Measurements from ENCODE around the gene MAP3K21.

Gene MAP3K21

GRCh38 chr1:233319272-233319671 lies 8.3 kb upstream of the MAP3K21 start:
- Histone ChIP-seq H3K4me3 (no peak overlapping the region), H3K4me1 (no peaks in the 10 kb centered on the region), H3K27me3 (no peaks in the 10 kb centered on the region), H3K9me3 (replicated peaks in 1 of 11) (no peaks in the 10 kb centered on the region), H3K4me2 (no peak overlapping the region), H3K9ac (no peak overlapping the region), H4K20me1 (no peaks in the 10 kb centered on the region), H3K27ac (no peak overlapping the region), H3K36me3 (no peaks in the 10 kb centered on the region)
- no peak for TF ChIP-seq Cebpa-rat (IDR thresholded peaks at IDR 0.05)

- H3K9me3 ChIP-seq (replicated peaks in 1 of 11): no peaks in the 10 kb centered on the region
- no peak overlapping the region for H3K4me2 ChIP-seq
Measured at GRCh38 chr1:233320023-233320422, 7.5 kb upstream of the MAP3K21 start.

GRCh38 chr1:233323718-233324117 lies 3.8 kb upstream of the MAP3K21 start:
- no peak for TF ChIP-seq Cebpa-rat (IDR thresholded peaks at IDR 0.05)
- Histone ChIP-seq H3K27ac (no peak overlapping the region), H3K9ac (no peak overlapping the region), H3K4me1 (peaks cover 3 to 15% (median 5%) of the 10 kb centered on the region in 10 experiments), H3K36me3 (no peaks in the 10 kb centered on the region), H4K20me1 (peaks cover 0 to 5% (median 0%) of the 10 kb centered on the region in 11 experiments; a peak in 3 of 22 replicates), H3K4me3 (no peak overlapping the region), H3K4me2 (no peak overlapping the region), H3K9me3 (replicated peaks in 1 of 11) (no peaks in the 10 kb centered on the region), H3K27me3 (peaks cover 4 to 8% (median 6%) of the 10 kb centered on the region in 11 experiments; a peak in 20 of 22 replicates)

More at GRCh38 chr1:233320023-233320422, 7.5 kb upstream of the MAP3K21 start:
- no peak for TF ChIP-seq Cebpa-rat (IDR thresholded peaks at IDR 0.05)
- no peak overlapping the region for H3K27ac ChIP-seq
- no peaks in the 10 kb centered on the region for H4K20me1 ChIP-seq
- H3K27me3 ChIP-seq: no peaks in the 10 kb centered on the region
- H3K9ac ChIP-seq: no peak overlapping the region
- H3K36me3 ChIP-seq: no peaks in the 10 kb centered on the region
- no peak overlapping the region for H3K4me3 ChIP-seq
- no peaks in the 10 kb centered on the region for H3K4me1 ChIP-seq

GRCh38 chr1:233326319-233326718 lies 1.2 kb upstream of the MAP3K21 start:
- TF ChIP-seq Cebpa-rat (IDR thresholded peaks at IDR 0.05): no peak
- H3K4me3 ChIP-seq: no peak overlapping the region

GRCh38 chr1:233326811-233327650 lies 493 bp upstream of the MAP3K21 start:
- no peak for TF ChIP-seq Cebpa-rat (IDR thresholded peaks at IDR 0.05)
- Histone ChIP-seq H3K27ac (no peak overlapping the region), H3K4me2 (peak overlapping the region in 9 of 11 experiments; percentile 23 to 69 (median 46); a peak in 11 of 22 replicates)

More at GRCh38 chr1:233326319-233326718, 1.2 kb upstream of the MAP3K21 start:
- Histone ChIP-seq H3K27ac (no peak overlapping the region), H3K4me1 (peaks cover 12 to 25% (median 20%) of the 10 kb centered on the region in 10 experiments), H3K9me3 (replicated peaks in 1 of 11) (no peaks in the 10 kb centered on the region), H3K27me3 (peaks cover 6 to 21% (median 14%) of the 10 kb centered on the region in 11 experiments; a peak in 20 of 22 replicates), H3K4me2 (no peak overlapping the region), H3K36me3 (no peaks in the 10 kb centered on the region), H3K9ac (no peak overlapping the region), H4K20me1 (peaks cover 0 to 6% (median 0%) of the 10 kb centered on the region in 11 experiments; a peak in 5 of 22 replicates)

GRCh38 chr1:233328142-233328921 lies 808 bp downstream of the MAP3K21 start:
- peak overlapping the region; percentile 73 to 91 (median 82) for H3K9ac ChIP-seq
- H3K9me3 ChIP-seq (replicated peaks in 1 of 11): no peaks in the 10 kb centered on the region
- H3K4me1 ChIP-seq: peaks cover 12 to 31% (median 22%) of the 10 kb centered on the region in 10 experiments
- H3K4me2 ChIP-seq: peak overlapping the region; percentile 88 to 100 (median 100)
- H3K27ac ChIP-seq: peak overlapping the region; percentile 71 to 86 (median 76)
- peaks cover 0 to 6% (median 0%) of the 10 kb centered on the region in 11 experiments; a peak in 5 of 22 replicates for H4K20me1 ChIP-seq
- H3K36me3 ChIP-seq: no peaks in the 10 kb centered on the region
- H3K27me3 ChIP-seq: peaks cover 6 to 21% (median 14%) of the 10 kb centered on the region in 11 experiments; a peak in 20 of 22 replicates
- TF ChIP-seq Cebpa-rat (IDR thresholded peaks at IDR 0.05): no peak
- peak overlapping the region; percentile 66 to 79 (median 76) for H3K4me3 ChIP-seq

More at GRCh38 chr1:233326811-233327650, 493 bp upstream of the MAP3K21 start:
- Histone ChIP-seq H3K36me3 (no peaks in the 10 kb centered on the region), H3K4me3 (peak overlapping the region in 4 of 10 experiments; percentile 21 to 75 (median 51); a peak in 6 of 20 replicates), H3K9ac (no peak overlapping the region), H3K27me3 (peaks cover 6 to 21% (median 14%) of the 10 kb centered on the region in 11 experiments; a peak in 20 of 22 replicates), H4K20me1 (peaks cover 0 to 6% (median 0%) of the 10 kb centered on the region in 11 experiments; a peak in 5 of 22 replicates), H3K9me3 (replicated peaks in 1 of 11) (no peaks in the 10 kb centered on the region), H3K4me1 (peaks cover 12 to 25% (median 20%) of the 10 kb centered on the region in 10 experiments)

- Histone ChIP-seq H3K4me3 (no peak overlapping the region), H3K9me3 (replicated peaks in 1 of 11) (no peaks in the 10 kb centered on the region), H4K20me1 (peaks cover 0 to 6% (median 0%) of the 10 kb centered on the region in 11 experiments; a peak in 5 of 22 replicates), H3K36me3 (no peaks in the 10 kb centered on the region), H3K9ac (no peak overlapping the region), H3K27me3 (peaks cover 6 to 21% (median 14%) of the 10 kb centered on the region in 11 experiments; a peak in 20 of 22 replicates), H3K4me2 (no peak overlapping the region; a peak in 2 of 22 replicates), H3K27ac (no peak overlapping the region), H3K4me1 (peaks cover 12 to 32% (median 22%) of the 10 kb centered on the region in 10 experiments)
- TF ChIP-seq Cebpa-rat (IDR thresholded peaks at IDR 0.05): no peak
Measured at GRCh38 chr1:233331676-233332519, 4.4 kb downstream of the MAP3K21 start.

GRCh38 chr1:233333086-233333485 lies 5.6 kb downstream of the MAP3K21 start:
- Histone ChIP-seq H3K4me3 (no peak overlapping the region), H3K27ac (no peak overlapping the region), H4K20me1 (peaks cover 0 to 6% (median 0%) of the 10 kb centered on the region in 11 experiments; a peak in 5 of 22 replicates), H3K27me3 (peaks cover 6 to 21% (median 14%) of the 10 kb centered on the region in 11 experiments; a peak in 20 of 22 replicates), H3K4me2 (peak overlapping the region in 2 of 11 experiments; percentile 18 to 35; a peak in 3 of 22 replicates), H3K9me3 (replicated peaks in 1 of 11) (no peaks in the 10 kb centered on the region), H3K36me3 (no peaks in the 10 kb centered on the region), H3K4me1 (peaks cover 12 to 32% (median 18%) of the 10 kb centered on the region in 10 experiments), H3K9ac (no peak overlapping the region)
- no peak for TF ChIP-seq Cebpa-rat (IDR thresholded peaks at IDR 0.05)

Measured in BLaER1 treated with 17β-estradiol and CSF1 and Interleukin-3, amounts not matched to agents 10 nM and 100 nM (cell line).